ENCODE data around the gene LRTM2. TPM values are rescaled to one million over a fixed set of nuclear protein-coding genes. Genes with fewer than 3 reads are reported as not detected.

Gene LRTM2
- total RNA-seq, 2 experiments from 2014 or later: not detected

- intact Hi-C loops (cut with micrococcal nuclease): loop anchor here (5.0 kb wide), 2 partner anchors 493 to 783 kb away; no protein-coding TSS in a partner anchor
- Mint-ChIP-seq H3K36me3 (no peaks in the 10 kb centered on the region), H3K4me3 (no peak overlapping the region), H3K27me3 (no peaks in the 10 kb centered on the region), H3K27ac (no peak overlapping the region), H3K9me3 (no peaks in the 10 kb centered on the region), H3K4me1 (ENCODE audit: low read depth) (peaks cover 5% of the 10 kb centered on the region)
- ChIA-PET POLR2A (no interaction called here), CTCF (interaction anchor here (1.6 to 3.0 kb wide), 2 partner anchors 140 to 146 kb away, joined by 4 to 21 read pairs; no protein-coding TSS in a partner anchor)
- no peak for DNase-seq
These were observed 21.1 kb upstream of the LRTM2 start for GRCh38 chr12:1799051-1799881.

GRCh38 chr12:1799882-1800400 is 20.4 kb upstream of the LRTM2 start:
- Mint-ChIP-seq H3K4me1 (ENCODE audit: low read depth) (peaks cover 10% of the 10 kb centered on the region), H3K27ac (no peak overlapping the region), H3K27me3 (no peaks in the 10 kb centered on the region), H3K9me3 (no peaks in the 10 kb centered on the region), H3K4me3 (no peak overlapping the region), H3K36me3 (no peaks in the 10 kb centered on the region)
- DNase-seq: no peak
- POLR2A ChIA-PET: no interaction called here
- intact Hi-C loops (cut with micrococcal nuclease): loop anchor here (5.0 kb wide), 2 partner anchors 492 to 782 kb away; no protein-coding TSS in a partner anchor
- CTCF ChIA-PET: interaction anchor here (1.6 to 3.0 kb wide), 3 partner anchors 9 to 147 kb away, joined by 4 to 21 read pairs (median 7); no protein-coding TSS in a partner anchor

GRCh38 chr12:1800401-1801302 is 19.7 kb upstream of the LRTM2 start:
- Mint-ChIP-seq H3K36me3 (no peaks in the 10 kb centered on the region), H3K27me3 (no peaks in the 10 kb centered on the region), H3K4me3 (no peak overlapping the region), H3K4me1 (ENCODE audit: low read depth) (peaks cover 8% of the 10 kb centered on the region), H3K27ac (no peak overlapping the region), H3K9me3 (no peaks in the 10 kb centered on the region)
- DNase-seq: no peak
- intact Hi-C loops (cut with micrococcal nuclease): no loop called here
- POLR2A ChIA-PET: no interaction called here
- CTCF ChIA-PET: interaction anchor here (0.7 to 3.0 kb wide), 3 partner anchors 10 to 139 kb away, joined by 3 to 21 read pairs (median 7); no protein-coding TSS in a partner anchor

GRCh38 chr12:1801303-1801975 is 18.9 kb upstream of the LRTM2 start:
- Mint-ChIP-seq H3K9me3 (no peaks in the 10 kb centered on the region), H3K36me3 (no peaks in the 10 kb centered on the region), H3K27me3 (no peaks in the 10 kb centered on the region), H3K27ac (no peak overlapping the region), H3K4me3 (no peak overlapping the region), H3K4me1 (ENCODE audit: low read depth) (peaks cover 6% of the 10 kb centered on the region)
- no peak for DNase-seq
- intact Hi-C loops (cut with micrococcal nuclease): no loop called here
- POLR2A ChIA-PET: no interaction called here
- CTCF ChIA-PET: interaction anchor here (0.7 to 1.6 kb wide), 2 partner anchors 11 to 138 kb away, joined by 3 to 7 read pairs; no protein-coding TSS in a partner anchor

GRCh38 chr12:1803736-1804135 is 16.6 kb upstream of the LRTM2 start:
- Mint-ChIP-seq H3K27ac (no peak overlapping the region), H3K27me3 (no peaks in the 10 kb centered on the region), H3K4me3 (no peak overlapping the region), H3K36me3 (no peaks in the 10 kb centered on the region), H3K4me1 (ENCODE audit: low read depth) (peaks cover 6% of the 10 kb centered on the region), H3K9me3 (no peaks in the 10 kb centered on the region)
- intact Hi-C loops (cut with micrococcal nuclease): loop anchor here (1.0 kb wide), 1 partner anchor 7 kb away; no protein-coding TSS in a partner anchor
- CTCF ChIA-PET: interaction anchor here (1.5 to 1.8 kb wide), 2 partner anchors 13 to 136 kb away, joined by 5 to 7 read pairs; no protein-coding TSS in a partner anchor
- DNase-seq: peak; percentile 5
- POLR2A ChIA-PET: no interaction called here

- no peak overlapping the region for H3K4me3 Mint-ChIP-seq
- intact Hi-C loops (cut with micrococcal nuclease): loop anchor here (1.0 kb wide), 1 partner anchor 8 kb away; no protein-coding TSS in a partner anchor
These were observed 15.6 kb upstream of the LRTM2 start for GRCh38 chr12:1804545-1805332.

GRCh38 chr12:1805441-1806081 is 14.8 kb upstream of the LRTM2 start:
- Mint-ChIP-seq H3K4me1 (ENCODE audit: low read depth) (peaks cover 8% of the 10 kb centered on the region), H3K4me3 (no peak overlapping the region), H3K9me3 (no peaks in the 10 kb centered on the region), H3K27me3 (no peaks in the 10 kb centered on the region), H3K36me3 (no peaks in the 10 kb centered on the region), H3K27ac (no peak overlapping the region)
- ChIA-PET CTCF (interaction anchor here (1.1 to 1.9 kb wide), 3 partner anchors 14 to 134 kb away, joined by 5 to 6 read pairs (median 6); no protein-coding TSS in a partner anchor), POLR2A (no interaction called here)
- intact Hi-C loops (cut with micrococcal nuclease): no loop called here
- no peak for DNase-seq

More at GRCh38 chr12:1804545-1805332, 15.6 kb upstream of the LRTM2 start:
- H3K27ac Mint-ChIP-seq: peak overlapping the region; percentile 70
- H3K36me3 Mint-ChIP-seq: no peaks in the 10 kb centered on the region
- POLR2A ChIA-PET: no interaction called here
- CTCF ChIA-PET: interaction anchor here (1.5 to 1.8 kb wide), 2 partner anchors 14 to 135 kb away, joined by 5 to 7 read pairs; no protein-coding TSS in a partner anchor
- H3K4me1 Mint-ChIP-seq (ENCODE audit: low read depth): peaks cover 6% of the 10 kb centered on the region
- DNase-seq: peak; percentile 92
- no peaks in the 10 kb centered on the region for H3K9me3 Mint-ChIP-seq
- no peaks in the 10 kb centered on the region for H3K27me3 Mint-ChIP-seq

GRCh38 chr12:1806301-1807086 is 13.9 kb upstream of the LRTM2 start:
- peaks cover 10% of the 10 kb centered on the region for H3K4me1 Mint-ChIP-seq (ENCODE audit: low read depth)
- no peaks in the 10 kb centered on the region for H3K27me3 Mint-ChIP-seq
- no peaks in the 10 kb centered on the region for H3K9me3 Mint-ChIP-seq
- H3K36me3 Mint-ChIP-seq: no peaks in the 10 kb centered on the region
- H3K4me3 Mint-ChIP-seq: no peak overlapping the region
- ChIA-PET CTCF (interaction anchor here (0.6 to 1.9 kb wide), 3 partner anchors 15 to 172 kb away, joined by 3 to 6 read pairs (median 6); no protein-coding TSS in a partner anchor), POLR2A (interaction anchor here (0.5 to 0.7 kb wide), 2 partner anchors 8 to 181 kb away, joined by 3 read pairs; no protein-coding TSS in a partner anchor)
- intact Hi-C loops (cut with micrococcal nuclease): no loop called here
- no peak overlapping the region for H3K27ac Mint-ChIP-seq
- no peak for DNase-seq

GRCh38 chr12:1807087-1807860 is 13.1 kb upstream of the LRTM2 start:
- no peak for DNase-seq
- H3K9me3 Mint-ChIP-seq: no peaks in the 10 kb centered on the region
- peaks cover 12% of the 10 kb centered on the region for H3K4me1 Mint-ChIP-seq (ENCODE audit: low read depth)
- no peak overlapping the region for H3K27ac Mint-ChIP-seq
- intact Hi-C loops (cut with micrococcal nuclease): no loop called here
- H3K36me3 Mint-ChIP-seq: no peaks in the 10 kb centered on the region
- CTCF ChIA-PET: interaction anchor here (0.6 to 1.9 kb wide), 2 partner anchors 16 to 173 kb away, joined by 3 to 6 read pairs; no protein-coding TSS in a partner anchor
- POLR2A ChIA-PET: interaction anchor here (0.6 to 0.7 kb wide), 2 partner anchors 9 to 135 kb away, joined by 3 read pairs; no protein-coding TSS in a partner anchor
- H3K4me3 Mint-ChIP-seq: no peak overlapping the region
- H3K27me3 Mint-ChIP-seq: no peaks in the 10 kb centered on the region

Data from activated CD4-positive, alpha-beta memory T cell treated with anti-CD3 and anti-CD28 coated beads for 36 hours (primary cell).